ENCODE data around the gene MIR17HG.

DNA sequence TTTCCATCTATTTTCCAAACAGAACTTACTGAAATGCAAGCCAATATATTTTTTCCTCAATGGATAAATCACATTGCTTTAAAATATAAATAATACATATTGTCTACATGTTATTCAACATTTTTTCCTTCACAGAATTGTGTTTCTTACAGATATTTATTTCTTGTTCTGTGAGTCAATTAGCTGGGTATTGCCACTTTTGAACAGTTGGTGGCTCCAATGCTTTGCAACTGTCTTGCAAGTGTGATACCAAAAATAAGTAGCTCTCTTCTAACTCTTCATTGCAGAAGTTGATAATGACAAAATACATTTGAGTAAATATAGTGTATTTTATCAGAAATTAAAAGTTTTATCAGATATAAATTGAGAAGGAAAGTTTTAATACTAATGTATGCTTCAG is 33.9 kb downstream of the MIR17HG start:
- TF ChIP-seq, protein P1, sequence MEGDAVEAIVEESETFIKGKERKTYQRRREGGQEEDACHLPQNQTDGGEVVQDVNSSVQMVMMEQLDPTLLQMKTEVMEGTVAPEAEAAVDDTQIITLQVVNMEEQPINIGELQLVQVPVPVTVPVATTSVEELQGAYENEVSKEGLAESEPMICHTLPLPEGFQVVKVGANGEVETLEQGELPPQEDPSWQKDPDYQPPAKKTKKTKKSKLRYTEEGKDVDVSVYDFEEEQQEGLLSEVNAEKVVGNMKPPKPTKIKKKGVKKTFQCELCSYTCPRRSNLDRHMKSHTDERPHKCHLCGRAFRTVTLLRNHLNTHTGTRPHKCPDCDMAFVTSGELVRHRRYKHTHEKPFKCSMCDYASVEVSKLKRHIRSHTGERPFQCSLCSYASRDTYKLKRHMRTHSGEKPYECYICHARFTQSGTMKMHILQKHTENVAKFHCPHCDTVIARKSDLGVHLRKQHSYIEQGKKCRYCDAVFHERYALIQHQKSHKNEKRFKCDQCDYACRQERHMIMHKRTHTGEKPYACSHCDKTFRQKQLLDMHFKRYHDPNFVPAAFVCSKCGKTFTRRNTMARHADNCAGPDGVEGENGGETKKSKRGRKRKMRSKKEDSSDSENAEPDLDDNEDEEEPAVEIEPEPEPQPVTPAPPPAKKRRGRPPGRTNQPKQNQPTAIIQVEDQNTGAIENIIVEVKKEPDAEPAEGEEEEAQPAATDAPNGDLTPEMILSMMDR (IDR thresholded peaks at IDR 0.05 in 4 of 5, conservative IDR thresholded peaks at IDR 0.05 in 1 of 5), result no peak
- TF ChIP-seq POLR2A (IDR thresholded peaks at IDR 0.05), result no peak
